Inflammatory macrophage (primary cell): Measurements from ENCODE around the gene LY86.

Experiments
- DNase-seq, 2 donors: peaks; one replicate each; pipeline ENCODE4 v3.0.0-alpha.2; 2020 to 2022

LY86 gene

DNA sequence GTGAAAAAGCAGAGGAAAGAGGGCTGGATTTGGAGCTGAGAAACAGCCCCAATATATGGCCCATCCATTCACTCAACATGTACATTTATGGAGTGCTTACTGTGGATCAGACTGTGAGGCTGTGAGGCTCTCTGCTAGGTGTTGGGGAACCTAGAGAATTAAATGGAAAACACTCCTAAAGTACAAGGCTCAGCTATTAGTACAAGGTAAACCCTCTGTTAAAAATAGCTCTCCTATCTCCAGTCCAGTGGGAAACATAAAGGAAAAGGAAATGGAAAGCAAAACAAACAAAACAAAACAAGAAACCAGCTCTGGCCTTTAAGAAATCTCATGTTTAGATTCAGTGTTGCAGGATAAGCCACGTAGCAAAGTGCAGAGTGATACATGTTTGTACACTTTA, 35.0 kb downstream of the LY86 start:
- no peak for DNase-seq

DNA sequence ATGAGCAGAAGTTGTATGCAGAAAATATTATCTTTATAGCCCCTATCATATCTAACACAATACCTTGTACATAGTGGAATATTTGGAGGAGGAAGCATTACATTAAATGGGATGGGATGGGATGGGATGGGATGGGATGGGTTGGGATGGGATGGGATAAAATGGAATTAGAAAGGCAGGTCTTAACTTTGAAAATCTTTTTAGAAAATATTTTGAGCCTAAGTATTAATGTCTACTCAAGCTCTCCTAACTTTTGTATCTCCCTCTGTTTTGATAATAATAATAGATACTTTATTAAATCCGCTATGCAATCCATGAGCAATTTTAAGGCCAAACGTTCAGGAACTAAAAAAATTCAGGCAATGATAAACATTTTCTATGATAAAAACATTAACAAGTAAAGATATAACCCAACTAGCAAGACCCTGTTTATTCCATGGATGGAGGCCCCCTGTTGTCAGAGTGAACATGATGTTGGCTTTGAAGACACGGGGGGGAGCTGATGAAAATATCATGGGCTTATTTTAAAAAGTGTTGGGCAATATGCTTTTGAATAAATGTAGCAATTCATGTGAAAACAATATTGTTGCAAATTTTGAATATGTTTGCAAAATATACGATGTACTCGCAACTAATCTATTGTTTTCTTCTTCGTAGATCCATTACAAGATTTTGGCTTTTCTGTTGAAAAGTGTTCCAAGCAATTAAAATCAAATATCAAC, 35.9 kb downstream of the LY86 start:
- DNase-seq = no peak

DNA sequence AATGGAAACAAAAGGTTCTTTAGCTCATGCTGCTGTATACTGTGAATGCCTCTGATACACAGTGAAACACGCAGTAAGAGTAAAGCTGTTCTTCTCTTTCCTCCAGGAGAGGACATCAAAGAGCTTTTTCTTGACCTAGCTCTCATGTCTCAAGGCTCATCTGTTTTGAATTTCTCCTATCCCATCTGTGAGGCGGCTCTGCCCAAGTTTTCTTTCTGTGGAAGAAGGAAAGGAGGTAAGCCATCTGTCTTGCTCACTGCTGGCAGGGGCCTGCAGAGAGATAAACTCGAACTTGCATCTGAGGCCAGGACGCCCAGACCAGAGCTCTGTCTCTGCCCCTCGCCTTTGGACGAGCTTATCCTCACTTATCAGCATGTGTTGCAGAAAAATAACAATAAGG, 37.7 kb downstream of the LY86 start:
- DNase-seq = no peak

DNA sequence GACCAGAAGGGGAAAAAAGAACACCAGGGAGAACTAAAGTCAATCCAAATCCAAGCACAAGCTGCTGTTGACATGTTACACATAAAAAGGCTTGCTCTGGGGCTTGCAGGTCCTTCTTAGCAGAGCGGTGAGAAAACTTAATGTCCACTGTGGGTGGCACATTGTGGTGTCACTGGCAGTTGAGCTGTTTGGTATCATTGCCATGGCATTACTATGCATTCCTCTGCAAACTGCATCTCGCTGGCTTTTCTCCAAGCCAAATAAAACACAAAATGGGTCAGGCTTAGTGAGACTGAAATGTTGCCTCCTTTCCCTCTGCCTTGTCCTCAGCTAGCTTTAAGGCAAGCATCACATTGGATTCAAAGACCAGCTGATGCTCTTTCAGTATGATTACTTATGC, 40.9 kb downstream of the LY86 start:
- no peak for DNase-seq

DNA sequence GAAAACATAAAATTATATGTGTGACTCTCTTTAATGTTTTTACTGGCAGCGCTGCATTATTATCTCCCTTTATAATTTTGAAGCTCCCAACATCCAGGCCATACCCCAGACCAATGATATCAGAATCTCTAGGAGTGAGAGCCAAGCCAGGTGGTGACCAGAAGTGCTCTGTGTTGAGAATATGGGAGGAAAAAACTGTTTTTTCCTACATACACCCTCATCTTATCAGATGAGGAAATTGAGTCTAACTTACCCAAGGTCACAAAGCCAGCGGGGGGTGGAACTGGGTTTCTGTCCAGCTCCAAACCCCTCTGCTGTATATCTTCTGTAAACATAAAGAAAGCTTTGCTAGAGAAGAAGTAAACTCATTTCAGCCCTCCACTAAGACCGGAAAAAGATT, 42.5 kb downstream of the LY86 start:
- no peak for DNase-seq

DNA sequence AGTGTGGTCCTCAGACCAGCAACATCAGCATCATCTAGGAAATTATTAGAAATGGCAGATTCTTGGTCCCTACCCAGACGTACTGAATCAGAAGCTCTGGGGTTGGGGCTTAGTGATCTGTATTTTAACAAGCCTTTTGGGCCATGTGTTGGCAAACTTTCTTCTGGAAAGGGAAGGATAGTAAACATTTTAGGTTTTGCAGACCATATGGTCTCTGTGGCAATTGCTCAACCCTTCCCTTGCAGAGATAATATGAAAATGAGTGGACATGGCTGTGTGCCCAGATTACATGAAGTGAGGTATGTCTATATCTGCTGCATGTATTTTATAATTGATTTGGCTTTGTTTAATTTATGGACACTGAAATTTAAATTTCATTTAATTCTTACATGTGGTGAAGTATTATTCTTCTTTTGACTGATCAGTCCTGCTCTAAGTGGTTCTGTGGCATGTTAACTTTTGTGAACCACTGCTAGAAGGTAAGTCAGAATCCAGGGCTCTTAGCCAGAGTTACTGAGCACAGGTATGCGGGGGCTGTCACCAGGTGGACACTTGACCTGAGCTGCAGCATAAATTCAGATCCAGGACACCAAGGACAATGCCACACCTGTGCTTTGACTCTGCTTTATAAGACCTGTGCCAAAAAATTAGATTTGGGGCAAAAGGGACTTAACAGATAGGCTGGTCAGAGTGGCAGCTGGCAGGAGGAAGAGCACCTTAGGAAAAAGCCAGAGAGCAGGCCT, 43.2 kb downstream of the LY86 start:
- DNase-seq = no peak

DNA sequence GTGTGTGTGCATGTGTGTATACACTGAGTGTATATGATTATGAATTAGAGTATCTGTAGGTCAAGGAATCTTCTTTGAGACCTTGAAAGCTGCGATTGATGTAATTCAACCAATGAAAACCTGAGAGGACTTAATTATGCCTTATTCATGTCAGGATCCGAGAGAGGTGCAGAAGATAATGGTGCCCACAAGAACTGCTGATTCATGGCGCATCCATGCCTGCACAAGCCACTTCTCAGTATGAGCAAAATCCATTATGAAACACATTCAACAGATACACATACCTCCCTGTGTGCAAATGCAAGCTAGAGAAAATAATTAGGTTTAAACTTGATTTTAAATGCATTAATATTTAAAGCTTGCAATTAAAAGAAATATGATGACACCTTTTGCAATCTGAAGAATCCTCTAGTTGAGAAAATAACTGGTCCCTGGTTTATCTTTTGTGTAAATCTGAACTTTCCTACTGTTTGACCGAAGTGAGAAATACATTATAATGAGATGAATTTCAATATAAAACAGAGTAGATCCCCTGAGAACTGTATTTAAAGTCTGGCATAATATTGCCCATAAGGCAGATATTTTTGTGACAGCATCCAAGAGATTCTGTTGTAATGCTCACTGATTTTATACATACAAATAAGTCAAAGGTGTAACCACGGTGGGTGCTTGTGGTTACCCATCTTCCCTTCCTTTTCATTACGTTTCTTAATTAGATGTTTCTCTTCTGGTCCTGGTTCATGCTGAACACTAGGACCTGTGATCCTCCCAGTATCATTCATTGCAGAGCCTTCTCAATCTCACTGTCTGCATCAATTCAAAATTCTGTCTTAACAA, 45.6 kb downstream of the LY86 start:
- no peak for DNase-seq

DNA sequence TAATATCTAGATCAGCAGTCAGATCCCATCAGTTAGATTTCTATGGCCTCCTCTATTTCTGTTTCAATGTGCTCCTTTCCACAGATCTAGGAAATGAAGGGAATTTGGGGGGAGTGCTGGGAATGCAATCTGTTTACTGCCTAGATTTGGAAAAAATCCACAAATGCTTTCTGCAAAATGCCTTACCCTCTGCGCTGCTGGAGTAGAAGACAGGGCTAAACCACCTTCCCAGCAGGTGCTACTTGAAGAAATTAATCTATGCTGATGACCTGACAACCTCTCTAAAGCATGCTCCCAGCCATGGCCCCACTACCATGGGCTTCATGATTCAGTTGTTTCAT, 46.2 kb downstream of the LY86 start:
- DNase-seq = no peak

DNA sequence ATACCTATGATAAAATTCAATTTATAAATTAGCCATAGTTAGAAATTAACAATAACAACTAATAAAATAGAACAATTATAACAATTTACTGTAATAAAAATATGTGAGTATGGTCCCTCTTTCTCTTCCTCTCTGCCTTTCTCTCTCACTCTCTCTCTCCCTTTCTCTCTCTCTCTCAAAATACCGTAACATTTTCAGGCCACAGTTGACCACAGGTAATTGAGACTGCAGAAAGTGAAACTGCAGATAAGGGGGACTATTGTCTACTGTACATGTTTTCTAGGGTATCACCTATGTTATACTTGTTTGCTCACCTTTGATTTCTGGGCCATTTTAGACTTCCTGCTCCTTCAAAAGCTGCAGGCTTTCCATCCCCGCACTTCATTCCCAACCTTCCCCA, 46.8 kb downstream of the LY86 start:
- DNase-seq = no peak

DNA sequence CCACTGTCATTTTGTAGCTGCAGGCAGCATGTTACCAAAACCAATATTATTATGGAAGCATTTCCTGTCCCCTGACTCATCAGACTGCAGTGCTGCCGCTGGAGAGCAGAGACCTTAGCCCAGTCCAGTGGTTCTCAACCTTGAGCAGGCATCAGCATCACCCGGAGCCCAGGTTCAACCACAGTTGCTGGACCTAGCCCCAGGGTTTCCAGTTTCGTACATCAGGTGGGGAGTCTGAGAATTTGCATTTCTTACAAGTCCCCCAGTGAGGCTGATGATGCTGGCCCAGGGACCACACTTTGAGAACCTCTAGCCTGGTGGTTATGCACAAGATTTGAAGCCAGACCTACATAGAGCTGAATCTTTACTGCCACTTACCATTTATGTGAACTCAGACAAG, 47.3 kb downstream of the LY86 start:
- DNase-seq = no peak

DNA sequence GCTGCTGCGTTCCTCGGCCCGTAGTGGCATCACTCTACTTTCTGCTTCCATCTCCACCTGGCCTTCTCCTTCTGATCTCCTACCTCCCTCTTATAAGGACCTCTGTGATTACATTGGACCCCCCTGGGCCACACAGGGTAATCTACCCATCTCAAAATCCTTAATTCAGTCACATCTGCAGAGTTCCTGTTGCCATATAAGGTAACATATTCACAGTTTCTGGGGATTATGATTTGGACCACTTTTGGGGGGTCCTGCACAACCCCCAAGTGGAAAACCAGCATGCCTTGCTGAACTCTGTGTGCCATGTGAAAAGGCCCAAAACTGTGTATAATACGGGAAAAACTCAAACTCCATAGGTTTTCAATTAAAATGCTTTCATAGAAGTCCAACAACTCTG, 51.1 kb downstream of the LY86 start:
- DNase-seq = no peak

DNA sequence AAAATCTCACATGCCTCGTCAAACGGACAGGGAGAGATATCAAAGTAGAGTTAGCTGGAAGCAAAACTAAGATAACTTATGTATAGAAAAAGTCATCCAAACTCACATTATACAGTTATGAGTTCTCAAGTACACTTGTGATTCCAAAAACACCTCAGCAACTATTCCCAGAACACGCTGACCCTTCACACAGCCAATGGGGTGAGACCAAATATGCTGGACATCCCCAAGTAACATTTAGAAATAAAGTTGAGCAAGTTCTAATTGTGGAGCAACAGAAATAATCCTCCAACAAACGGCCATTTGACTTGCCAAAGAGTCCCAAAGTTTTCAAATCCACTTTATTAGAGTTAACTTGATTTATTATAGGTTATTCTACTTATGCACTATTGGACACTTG, 52.4 kb downstream of the LY86 start:
- no peak for DNase-seq

DNA sequence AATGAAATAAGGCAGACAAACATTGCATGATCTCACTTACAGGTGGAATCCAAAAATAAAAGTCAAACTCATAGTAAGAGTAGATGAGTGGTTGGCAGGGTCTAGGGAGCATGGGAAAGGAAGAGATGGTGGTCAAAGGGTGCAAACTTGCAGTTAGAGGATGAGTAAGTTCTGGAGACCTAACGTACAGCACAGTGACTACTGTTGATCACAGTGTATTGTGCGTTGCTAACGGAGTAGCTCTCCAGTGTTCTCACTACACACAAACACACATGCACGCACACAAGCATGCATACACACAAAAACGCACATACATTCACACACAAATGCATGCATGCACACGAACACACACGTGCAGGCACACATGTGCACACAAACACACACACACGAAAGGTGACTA, 54.9 kb downstream of the LY86 start:
- DNase-seq = no peak

DNA sequence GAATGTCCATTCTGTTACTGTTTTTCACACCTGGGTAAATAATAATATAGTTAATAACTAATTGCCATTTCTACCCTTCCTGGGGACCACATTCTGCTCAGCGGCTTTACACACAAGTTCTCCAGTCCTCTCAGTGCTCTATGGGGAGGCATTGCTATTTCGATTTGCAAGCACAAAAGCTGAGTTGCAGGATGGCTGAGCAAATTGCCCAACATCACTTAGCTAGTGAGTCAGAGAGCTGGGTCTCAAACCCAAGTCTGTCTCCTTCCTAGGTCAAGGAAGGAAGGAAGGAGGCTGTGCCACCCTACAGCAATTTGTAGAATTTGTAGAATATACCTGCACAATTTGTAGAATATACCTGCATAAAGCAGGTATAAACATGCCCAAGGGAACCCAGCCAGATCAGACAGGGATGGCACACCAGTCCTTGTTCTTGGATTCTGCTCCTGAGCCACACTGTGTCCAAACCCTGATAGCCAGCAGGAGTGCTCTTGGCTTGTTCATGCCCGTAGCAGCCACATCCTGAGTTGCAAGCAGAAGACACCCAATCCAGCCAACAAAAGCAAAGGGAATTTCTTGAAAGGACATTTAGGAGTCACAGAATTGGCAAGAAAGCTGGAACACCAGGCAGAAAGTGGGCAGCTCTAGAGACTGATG, 56.9 kb downstream of the LY86 start:
- DNase-seq = peak in 1 of 2 donors; percentile 59

DNA sequence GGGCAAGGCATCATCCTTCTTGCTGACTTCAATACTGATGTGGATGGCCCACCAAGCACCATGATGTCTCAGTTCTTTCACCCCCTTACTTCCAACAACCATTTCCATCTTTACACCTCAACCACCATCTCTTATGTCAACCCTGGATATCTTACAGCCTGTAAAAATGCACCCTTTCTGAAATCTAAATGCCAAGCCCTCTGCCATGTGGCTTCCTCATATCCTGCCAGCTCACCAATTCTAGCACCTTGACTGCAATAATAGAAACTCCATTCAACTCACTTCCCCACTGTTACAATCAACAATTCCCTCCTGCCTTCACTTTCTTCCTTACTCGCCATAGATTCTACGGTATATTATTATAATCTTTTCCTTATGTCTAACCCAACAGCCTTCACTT, 57.9 kb downstream of the LY86 start:
- no peak for DNase-seq

DNA sequence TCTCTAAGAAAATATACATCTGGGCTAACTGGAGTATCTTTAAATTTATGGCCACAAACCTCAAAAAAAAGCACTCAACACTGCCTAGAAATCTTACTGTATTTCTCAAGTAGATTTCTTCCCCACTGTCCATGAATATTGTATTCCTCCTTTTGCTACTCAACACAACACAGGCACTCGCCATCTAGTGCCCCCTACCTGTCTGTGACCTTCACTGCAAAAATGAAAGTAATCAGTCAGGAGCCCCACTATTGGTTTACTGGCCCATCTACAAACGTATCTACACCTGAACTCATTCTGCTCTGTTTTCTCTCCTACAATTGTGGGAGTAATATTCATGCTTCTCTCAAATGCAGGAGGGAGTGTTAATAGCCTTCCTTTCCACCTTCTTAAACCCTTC, 58.3 kb downstream of the LY86 start:
- DNase-seq = no peak

DNA sequence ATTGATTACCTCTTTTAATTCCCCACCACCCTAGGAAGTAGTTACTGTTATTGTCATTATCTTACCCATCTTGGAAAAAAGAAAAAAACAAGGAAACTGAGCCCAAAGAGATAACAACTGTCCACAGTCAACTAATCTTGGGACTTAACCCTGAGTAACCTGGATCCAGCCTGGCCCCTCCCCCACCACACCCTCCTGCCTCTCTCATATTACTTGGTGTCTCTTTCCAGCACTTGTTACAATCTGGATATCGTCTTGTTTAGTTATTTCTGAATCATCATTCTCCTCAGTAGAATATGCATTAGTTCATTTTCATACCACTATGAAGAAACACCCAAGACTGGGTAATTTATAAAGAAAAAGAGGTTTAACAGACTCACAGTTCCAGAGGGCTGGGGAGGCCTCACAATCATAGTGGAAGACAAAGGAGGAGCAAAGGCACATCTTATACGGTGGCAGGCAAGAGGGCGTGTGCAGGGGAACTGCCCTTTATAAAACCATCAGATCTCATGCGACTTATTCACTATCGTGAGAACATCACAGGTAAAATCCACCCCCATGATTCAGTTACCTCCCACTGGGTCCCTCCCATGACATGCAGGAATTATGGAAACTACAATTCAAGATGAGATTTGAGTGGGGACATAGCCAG, 60.3 kb downstream of the LY86 start:
- DNase-seq = no peak

DNA sequence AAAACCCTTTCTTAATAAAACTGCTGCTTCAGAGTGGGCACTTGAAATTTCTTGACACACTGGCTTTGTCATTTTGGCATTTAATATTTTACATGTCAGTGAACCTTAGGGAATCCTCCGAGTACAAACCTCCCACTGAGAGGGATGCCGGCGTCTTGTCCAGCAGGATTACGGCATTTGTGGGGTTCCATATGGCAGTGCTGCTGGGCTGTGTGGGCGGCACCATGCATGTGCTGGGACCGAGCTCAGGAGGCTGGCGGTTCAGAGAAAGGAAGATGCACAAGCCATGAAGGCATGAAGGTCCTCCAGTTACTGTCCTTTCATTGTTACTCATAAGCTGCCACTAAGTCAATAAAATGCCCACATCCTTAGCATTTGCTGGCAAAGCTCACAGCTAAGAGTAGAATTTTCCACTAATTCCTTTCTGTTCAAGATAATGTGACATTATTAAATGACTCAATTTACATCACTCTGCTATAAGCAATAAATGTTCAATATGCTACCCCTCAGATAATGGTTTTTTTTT, 61.4 kb downstream of the LY86 start:
- DNase-seq = no peak

DNA sequence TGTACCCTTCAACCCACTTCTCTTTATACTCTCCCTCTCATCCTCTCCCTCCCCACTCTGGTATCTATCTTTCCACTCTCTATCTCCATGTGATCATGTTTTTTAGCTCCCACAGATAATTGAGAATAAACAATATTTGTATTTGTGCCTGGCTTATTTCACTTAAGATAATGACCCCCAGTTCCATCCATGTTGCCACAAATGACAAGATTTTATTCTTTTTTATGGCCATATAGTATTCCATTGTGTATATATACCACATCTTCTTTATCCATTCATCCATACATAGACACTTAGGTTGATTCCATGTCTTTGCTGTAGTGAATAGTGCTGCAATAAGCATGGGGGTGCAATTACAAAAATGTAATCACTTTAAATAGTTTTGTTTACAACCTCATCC, 62.3 kb downstream of the LY86 start:
- no peak for DNase-seq

DNA sequence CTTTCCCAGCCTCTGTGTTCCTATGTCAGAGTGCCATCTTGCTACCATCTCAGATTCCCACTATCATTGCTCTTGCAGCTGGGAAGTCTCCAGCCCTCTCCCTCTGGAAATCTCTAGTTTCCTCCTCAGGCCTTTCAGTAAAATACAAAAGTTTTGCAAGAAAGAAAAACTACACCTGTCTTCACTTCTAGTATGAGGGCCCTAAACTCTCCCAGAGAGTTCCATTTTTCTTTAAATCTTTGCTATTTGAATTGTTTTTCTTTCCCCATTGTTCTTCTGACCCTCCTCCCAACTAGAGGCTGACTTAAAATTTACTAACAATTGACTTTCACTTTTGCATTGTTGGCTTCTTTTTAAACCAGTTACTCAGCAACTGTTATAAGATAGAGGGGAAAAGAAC, 62.8 kb downstream of the LY86 start:
- DNase-seq = no peak

DNA sequence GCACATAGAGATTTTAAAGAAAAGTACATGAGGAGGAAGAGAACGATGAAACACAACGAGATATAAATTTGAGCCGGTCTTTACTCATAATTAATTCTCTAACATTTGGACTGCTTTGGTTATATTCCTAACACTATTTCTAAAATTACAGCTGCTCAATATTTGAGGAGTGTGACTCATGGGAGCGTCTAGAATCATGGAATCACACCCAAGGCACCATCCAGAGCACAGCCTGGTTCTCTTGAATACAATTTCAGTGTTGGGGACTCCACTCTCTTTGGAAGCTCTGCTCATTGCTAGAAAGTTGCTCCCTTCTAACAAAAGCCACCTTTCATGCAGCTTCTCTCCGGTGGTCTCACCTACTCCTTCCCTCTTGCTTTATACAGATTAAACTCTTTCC, 64.4 kb downstream of the LY86 start:
- DNase-seq = no peak
